ENCODE measurements around the gene KIFC3.

The KIFC3 gene

GRCh38 chr16:57778658-57779057 is 23.6 kb downstream of the KIFC3 start:
- no peak for TF ChIP-seq CTCF (IDR thresholded peaks at IDR 0.05; ENCODE audit: low read depth, low read length)
- in situ Hi-C loops (cut with HindIII; ENCODE audit: low sequenced_read_pairs), result no loop called here
- H3K4me3 ChIP-seq (ENCODE audit: low read depth, low read length), result no peak overlapping the region
- DNase-seq (ENCODE audit: low read depth, low spot score), result no peak

GRCh38 chr16:57775661-57776469 is 26.4 kb downstream of the KIFC3 start:
- peak; percentile 45 for TF ChIP-seq CTCF (IDR thresholded peaks at IDR 0.05; ENCODE audit: low read depth, low read length)
- H3K4me3 ChIP-seq (ENCODE audit: low read depth, low read length), result no peak overlapping the region
- in situ Hi-C loops (cut with HindIII; ENCODE audit: low sequenced_read_pairs), result no loop called here
- peak; percentile 27 for DNase-seq (ENCODE audit: low read depth, low spot score)

GRCh38 chr16:57774705-57775285 is 27.5 kb downstream of the KIFC3 start:
- H3K4me3 ChIP-seq (ENCODE audit: low read depth, low read length), result no peak overlapping the region
- TF ChIP-seq CTCF (IDR thresholded peaks at IDR 0.05; ENCODE audit: low read depth, low read length), result no peak
- DNase-seq (ENCODE audit: low read depth, low spot score), result no peak
- in situ Hi-C loops (cut with HindIII; ENCODE audit: low sequenced_read_pairs), result no loop called here

GRCh38 chr16:57773655-57774295 is 28.5 kb downstream of the KIFC3 start:
- DNase-seq (ENCODE audit: low read depth, low spot score), result peak; percentile 50
- TF ChIP-seq CTCF (IDR thresholded peaks at IDR 0.05; ENCODE audit: low read depth, low read length), result no peak
- H3K4me3 ChIP-seq (ENCODE audit: low read depth, low read length), result no peak overlapping the region
- in situ Hi-C loops (cut with HindIII; ENCODE audit: low sequenced_read_pairs), result no loop called here

DNA sequence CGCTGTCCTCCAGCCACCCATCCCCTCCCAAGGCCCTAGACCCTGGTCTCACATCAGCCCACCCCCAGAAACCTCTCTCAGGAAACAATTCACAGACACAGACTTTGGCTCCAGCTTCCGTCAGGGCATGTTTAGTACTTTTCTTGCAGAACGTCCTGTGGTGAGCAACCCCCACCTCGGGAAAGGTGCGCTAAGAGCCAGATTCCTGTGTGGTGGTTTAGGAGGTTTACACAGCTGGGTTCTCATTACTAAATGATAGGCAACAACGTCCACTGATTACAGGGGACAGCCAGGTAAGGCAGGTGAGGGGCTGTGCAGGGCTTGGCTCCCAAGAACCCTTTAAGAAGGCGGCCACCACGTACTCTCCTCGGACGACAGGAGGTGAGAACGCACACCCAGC is 29.3 kb downstream of the KIFC3 start:
- TF ChIP-seq CTCF (IDR thresholded peaks at IDR 0.05; ENCODE audit: low read depth, low read length), result no peak
- in situ Hi-C loops (cut with HindIII; ENCODE audit: low sequenced_read_pairs), result no loop called here
- H3K4me3 ChIP-seq (ENCODE audit: low read depth, low read length), result no peak overlapping the region
- no peak for DNase-seq (ENCODE audit: low read depth, low spot score)

GRCh38 chr16:57771141-57771785 is 31.0 kb downstream of the KIFC3 start:
- DNase-seq (ENCODE audit: low read depth, low spot score), result no peak
- in situ Hi-C loops (cut with HindIII; ENCODE audit: low sequenced_read_pairs), result no loop called here

More at GRCh38 chr16:57771141-57771785, 31.0 kb downstream of the KIFC3 start:
- no peak for TF ChIP-seq CTCF (IDR thresholded peaks at IDR 0.05; ENCODE audit: low read depth, low read length)
- no peak overlapping the region for H3K4me3 ChIP-seq (ENCODE audit: low read depth, low read length)
